ENCODE results near the gene DOCK1.
A peak's percentile ranks its signal among the peaks of the same experiment; 100 is the strongest.

The DOCK1 gene

GRCh38 chr10:127331696-127332095, 426.5 kb downstream of the DOCK1 start:
- Histone ChIP-seq H3K18ac (ENCODE audit: low read depth in 1 of 2, low read length in 2 of 2) (no peak overlapping the region), H3K9me3 (ENCODE audit: control insufficient read depth, low read length) (no peaks in the 10 kb centered on the region), H2BK5ac (ENCODE audit: low read depth, low read length, poor library complexity, severe bottlenecking) (no peak overlapping the region), H2AK5ac (ENCODE audit: low read length, severe bottlenecking) (no peak overlapping the region), H3K36me3 (ENCODE audit: control insufficient read depth in 1 of 2, insufficient read depth in 2 of 2, low read depth in 1 of 2, low read length in 2 of 2) (peaks cover 3 to 8% of the 10 kb centered on the region in 2 experiments), H3K4ac (ENCODE audit: low read depth in 1 of 2, low read length in 2 of 2) (no peak overlapping the region), H2AFZ (ENCODE audit: low read depth, low read length) (no peak overlapping the region), H3K14ac (ENCODE audit: low read length in 2 of 2) (no peak overlapping the region), H3K79me1 (replicated peaks; ENCODE audit: low read length, poor library complexity, severe bottlenecking) (peaks cover 20% of the 10 kb centered on the region), H3K27me3 (ENCODE audit: control insufficient read depth in 1 of 2, insufficient read depth in 1 of 2, low read length in 2 of 2) (no peaks in the 10 kb centered on the region), H2BK120ac (ENCODE audit: low read depth, low read length) (no peak overlapping the region), H3K4me1 (ENCODE audit: control insufficient read depth, insufficient read depth, low read depth, low read length) (peaks cover 4% of the 10 kb centered on the region), H3K4me2 (ENCODE audit: low read length, poor library complexity, severe bottlenecking) (no peak overlapping the region), H2BK15ac (ENCODE audit: low read depth, poor library complexity, severe bottlenecking) (no peak overlapping the region), H3K27ac (ENCODE audit: low read length, poor library complexity, severe bottlenecking) (no peak overlapping the region), H3K23ac (ENCODE audit: low read length in 2 of 2) (no peak overlapping the region), H4K8ac (ENCODE audit: low read length) (no peak overlapping the region), H4K91ac (ENCODE audit: low read length) (no peak overlapping the region), H2BK12ac (ENCODE audit: low read length in 2 of 2) (no peak overlapping the region), H3K4me3 (ENCODE audit: insufficient read depth in 1 of 2, low read depth in 1 of 2, low read length in 2 of 2) (no peak overlapping the region), H3K9ac (ENCODE audit: low read length) (no peak overlapping the region)
- WGBS: 91% methylated on average over 6 of the region's 6 CpGs
- no peak for DNase-seq

- Histone ChIP-seq H3K27me3 (ENCODE audit: control insufficient read depth in 1 of 2, insufficient read depth in 1 of 2, low read length in 2 of 2) (no peaks in the 10 kb centered on the region), H2BK12ac (ENCODE audit: low read length in 2 of 2) (no peak overlapping the region), H2BK5ac (ENCODE audit: low read depth, low read length, poor library complexity, severe bottlenecking) (no peak overlapping the region), H2BK15ac (ENCODE audit: low read depth, poor library complexity, severe bottlenecking) (no peak overlapping the region), H3K4me3 (ENCODE audit: insufficient read depth in 1 of 2, low read depth in 1 of 2, low read length in 2 of 2) (no peak overlapping the region), H3K4me1 (ENCODE audit: control insufficient read depth, insufficient read depth, low read depth, low read length) (peaks cover 4% of the 10 kb centered on the region), H3K23ac (ENCODE audit: low read length in 2 of 2) (no peak overlapping the region), H3K4ac (ENCODE audit: low read depth in 1 of 2, low read length in 2 of 2) (no peak overlapping the region), H2AFZ (ENCODE audit: low read depth, low read length) (no peak overlapping the region), H3K4me2 (ENCODE audit: low read length, poor library complexity, severe bottlenecking) (no peak overlapping the region), H4K91ac (ENCODE audit: low read length) (no peak overlapping the region), H3K27ac (ENCODE audit: low read length, poor library complexity, severe bottlenecking) (no peak overlapping the region), H4K8ac (ENCODE audit: low read length) (no peak overlapping the region), H3K9me3 (ENCODE audit: control insufficient read depth, low read length) (no peaks in the 10 kb centered on the region), H3K79me1 (replicated peaks; ENCODE audit: low read length, poor library complexity, severe bottlenecking) (peaks cover 19% of the 10 kb centered on the region), H3K14ac (ENCODE audit: low read length in 2 of 2) (no peak overlapping the region), H2BK120ac (ENCODE audit: low read depth, low read length) (no peak overlapping the region), H3K9ac (ENCODE audit: low read length) (no peak overlapping the region), H3K18ac (ENCODE audit: low read depth in 1 of 2, low read length in 2 of 2) (no peak overlapping the region), H2AK5ac (ENCODE audit: low read length, severe bottlenecking) (no peak overlapping the region), H3K36me3 (ENCODE audit: control insufficient read depth in 1 of 2, insufficient read depth in 2 of 2, low read depth in 1 of 2, low read length in 2 of 2) (peaks cover 3 to 8% of the 10 kb centered on the region in 2 experiments)
- no peak for DNase-seq
- WGBS: 91% methylated on average over 4 of the region's 4 CpGs
Measured at GRCh38 chr10:127332631-127333030, 427.4 kb downstream of the DOCK1 start.

- H3K4me1 ChIP-seq (ENCODE audit: control insufficient read depth, insufficient read depth, low read depth, low read length): no peaks in the 10 kb centered on the region
- no peak overlapping the region for H2BK5ac ChIP-seq (ENCODE audit: low read depth, low read length, poor library complexity, severe bottlenecking)
- H2AFZ ChIP-seq (ENCODE audit: low read depth, low read length): no peak overlapping the region
- H3K4me3 ChIP-seq (ENCODE audit: insufficient read depth in 1 of 2, low read depth in 1 of 2, low read length in 2 of 2): no peak overlapping the region
- H3K23ac ChIP-seq (ENCODE audit: low read length in 2 of 2): no peak overlapping the region
- H4K91ac ChIP-seq (ENCODE audit: low read length): no peak overlapping the region
- H3K27me3 ChIP-seq (ENCODE audit: control insufficient read depth in 1 of 2, insufficient read depth in 1 of 2, low read length in 2 of 2): no peaks in the 10 kb centered on the region
- H3K9me3 ChIP-seq (ENCODE audit: control insufficient read depth, low read length): no peaks in the 10 kb centered on the region
- no peak overlapping the region for H2BK15ac ChIP-seq (ENCODE audit: low read depth, poor library complexity, severe bottlenecking)
- no peak overlapping the region for H2AK5ac ChIP-seq (ENCODE audit: low read length, severe bottlenecking)
- H3K14ac ChIP-seq (ENCODE audit: low read length in 2 of 2): peak overlapping the region in 1 of 2 experiments; percentile 41
- 100% methylated on average over 7 of the region's 11 CpGs for WGBS
- H4K8ac ChIP-seq (ENCODE audit: low read length): no peak overlapping the region
- no peak overlapping the region for H3K27ac ChIP-seq (ENCODE audit: low read length, poor library complexity, severe bottlenecking)
- H3K79me1 ChIP-seq (replicated peaks; ENCODE audit: low read length, poor library complexity, severe bottlenecking): peaks cover 9% of the 10 kb centered on the region
- H3K18ac ChIP-seq (ENCODE audit: low read depth in 1 of 2, low read length in 2 of 2): no peak overlapping the region
- H3K9ac ChIP-seq (ENCODE audit: low read length): no peak overlapping the region
- no peak for DNase-seq
- no peak overlapping the region for H2BK12ac ChIP-seq (ENCODE audit: low read length in 2 of 2)
- H2BK120ac ChIP-seq (ENCODE audit: low read depth, low read length): no peak overlapping the region
- H3K4me2 ChIP-seq (ENCODE audit: low read length, poor library complexity, severe bottlenecking): no peak overlapping the region
- no peak overlapping the region for H3K4ac ChIP-seq (ENCODE audit: low read depth in 1 of 2, low read length in 2 of 2)
- H3K36me3 ChIP-seq (ENCODE audit: control insufficient read depth in 1 of 2, insufficient read depth in 2 of 2, low read depth in 1 of 2, low read length in 2 of 2): peaks cover 11 to 19% of the 10 kb centered on the region in 2 experiments
Measured at GRCh38 chr10:127337801-127338200, 432.6 kb downstream of the DOCK1 start.

- no peak overlapping the region for H4K91ac ChIP-seq (ENCODE audit: low read length)
- H3K4me3 ChIP-seq (ENCODE audit: insufficient read depth in 1 of 2, low read depth in 1 of 2, low read length in 2 of 2): no peak overlapping the region
- no peak overlapping the region for H4K8ac ChIP-seq (ENCODE audit: low read length)
- peaks cover 11% of the 10 kb centered on the region for H3K79me1 ChIP-seq (replicated peaks; ENCODE audit: low read length, poor library complexity, severe bottlenecking)
- no peak for DNase-seq
- H3K14ac ChIP-seq (ENCODE audit: low read length in 2 of 2): no peak overlapping the region
- no peak overlapping the region for H2BK12ac ChIP-seq (ENCODE audit: low read length in 2 of 2)
- H3K36me3 ChIP-seq (ENCODE audit: control insufficient read depth in 1 of 2, insufficient read depth in 2 of 2, low read depth in 1 of 2, low read length in 2 of 2): peaks cover 11 to 20% of the 10 kb centered on the region in 2 experiments
- WGBS: 98% methylated on average over 9 of the region's 10 CpGs
- no peak overlapping the region for H2BK5ac ChIP-seq (ENCODE audit: low read depth, low read length, poor library complexity, severe bottlenecking)
- no peak overlapping the region for H3K4me2 ChIP-seq (ENCODE audit: low read length, poor library complexity, severe bottlenecking)
- no peaks in the 10 kb centered on the region for H3K27me3 ChIP-seq (ENCODE audit: control insufficient read depth in 1 of 2, insufficient read depth in 1 of 2, low read length in 2 of 2)
- H3K4me1 ChIP-seq (ENCODE audit: control insufficient read depth, insufficient read depth, low read depth, low read length): no peaks in the 10 kb centered on the region
- no peak overlapping the region for H3K27ac ChIP-seq (ENCODE audit: low read length, poor library complexity, severe bottlenecking)
- H3K9me3 ChIP-seq (ENCODE audit: control insufficient read depth, low read length): no peaks in the 10 kb centered on the region
- no peak overlapping the region for H2BK120ac ChIP-seq (ENCODE audit: low read depth, low read length)
- H2AFZ ChIP-seq (ENCODE audit: low read depth, low read length): no peak overlapping the region
- H3K18ac ChIP-seq (ENCODE audit: low read depth in 1 of 2, low read length in 2 of 2): no peak overlapping the region
- no peak overlapping the region for H2AK5ac ChIP-seq (ENCODE audit: low read length, severe bottlenecking)
- H3K4ac ChIP-seq (ENCODE audit: low read depth in 1 of 2, low read length in 2 of 2): no peak overlapping the region
- no peak overlapping the region for H3K23ac ChIP-seq (ENCODE audit: low read length in 2 of 2)
- no peak overlapping the region for H3K9ac ChIP-seq (ENCODE audit: low read length)
- H2BK15ac ChIP-seq (ENCODE audit: low read depth, poor library complexity, severe bottlenecking): no peak overlapping the region
Measured at GRCh38 chr10:127338399-127339110, 433.3 kb downstream of the DOCK1 start.
